K562 (cell line): Measurements from ENCODE around the gene PRSS8. TPM values are rescaled to one million over a fixed set of nuclear protein-coding genes. Genes with fewer than 3 reads are reported as not detected.

Experiments
- ATAC-seq: fragments of 200-7000 bp; cut with Tn5 transposase; 3 replicates; pipeline ENCODE4 v1.9.1; 2020; ENCODE audit warnings: moderate library complexity
- BruUV-seq: library from RNA; stranded (reverse); fragments of 400-500 nt; replicated peaks from 2 replicates; lab custom pipeline; 2021; lab: Mats Ljungman, UMichigan
- CTCF ChIA-PET: fragments of 300-600 bp; formaldehyde crosslinking; extraction: SDS; loops from one replicate; lab custom pipeline; 2021; ENCODE audit warnings: low intra/inter-chr PET ratio; lab: Yijun Ruan, JAX
- POLR2A ChIA-PET: fragments of 300-600, 350-650 bp; sonication (Branson Sonifier 250); formaldehyde crosslinking; extraction: SDS; loops from one replicate; lab custom pipeline; 2021; ENCODE audit warnings: antibody characterized with exemption, inconsistent platforms; lab: Yijun Ruan, JAX
- DNase-seq, 4 experiments: peaks; one replicate each; pipeline versions ENCODE4 v3.0.0 to v3.0.0-alpha.2; 2011 to 2018; ENCODE audit warnings: low spot score in 3 of 4, mixed read lengths in 3 of 4; ENCODE audit errors: extremely low read depth in 1 of 4
- FAIRE-seq: peaks from 2 replicates; lab custom pipeline; 2011; peaks lifted over from hg19 to GRCh38; lab: Jason Lieb, UNC
- H2AFZ ChIP-seq: 2 replicates; pipeline ENCODE4 v1.6.0; 2011; ENCODE audit warnings: low read depth, low read length, control low read depth, inconsistent platforms
- H3K27ac ChIP-seq: fragments of 200-600 bp; 3 replicates; pipeline ENCODE4 v1.8.0; 2011; ENCODE audit warnings: low read depth, mild to moderate bottlenecking, control low read depth, inconsistent platforms, low read length, moderate library complexity, mixed read lengths; ENCODE audit errors: extremely low read depth
- H3K27me3 ChIP-seq, 2 experiments: fragments of 300-600 bp in 1 of 2; 2 replicates in 1 of 2; 3 replicates in 1 of 2; pipeline versions ENCODE4 v1.6.0 to v1.8.0; 2011; ENCODE audit warnings: inconsistent platforms in 2 of 2, low read length in 2 of 2, mild to moderate bottlenecking in 1 of 2, mixed read lengths in 1 of 2, moderate library complexity in 1 of 2; ENCODE audit not compliant: control insufficient read depth in 2 of 2, insufficient read depth in 2 of 2
- H3K36me3 ChIP-seq: fragments of 300-600 bp; 3 replicates; pipeline ENCODE4 v1.8.0; 2011; ENCODE audit warnings: mild to moderate bottlenecking, low read length, inconsistent platforms; ENCODE audit not compliant: control insufficient read depth, insufficient read depth
- H3K4me1 ChIP-seq, 2 experiments: fragments of 200-600 bp in 1 of 2; replicated peaks in 1 of 2; 2 replicates in 1 of 2; 3 replicates in 1 of 2; pipeline versions ENCODE4 v1.5.1 to v1.8.0; 2011; ENCODE audit warnings: inconsistent platforms in 2 of 2, low read length in 2 of 2, mild to moderate bottlenecking in 1 of 2, mixed read lengths in 1 of 2, moderate library complexity in 1 of 2; ENCODE audit not compliant: control insufficient read depth in 2 of 2, insufficient read depth in 2 of 2
- H3K4me2 ChIP-seq: 2 replicates; pipeline ENCODE4 v1.6.1; 2011; ENCODE audit warnings: low read length, control low read depth, inconsistent platforms, mixed read lengths; ENCODE audit not compliant: insufficient read depth
- H3K4me3 ChIP-seq: fragments of 200-600 bp; sonication (generic), shearing (Covaris generic); 2 replicates; pipeline ENCODE4 v1.5.1; 2016; ENCODE audit warnings: control low read depth, inconsistent platforms
- H3K79me2 ChIP-seq: fragments of 200-600 bp; 3 replicates; pipeline ENCODE4 v1.8.0; 2011; ENCODE audit warnings: low read length, inconsistent platforms; ENCODE audit not compliant: control insufficient read depth, insufficient read depth
- H3K9ac ChIP-seq, 2 experiments: 2 replicates each; pipeline versions ENCODE4 v1.6.0 to v1.6.1; 2011; ENCODE audit warnings: low read depth in 2 of 2, low read length in 2 of 2, control low read depth in 1 of 2, inconsistent platforms in 1 of 2, mild to moderate bottlenecking in 1 of 2, mixed read lengths in 1 of 2; ENCODE audit not compliant: insufficient read depth in 1 of 2
- H3K9me1 ChIP-seq: one replicate; pipeline ENCODE4 v1.6.0; 2011; ENCODE audit warnings: inconsistent platforms, mild to moderate bottlenecking, low read length, moderate library complexity; ENCODE audit not compliant: control insufficient read depth, insufficient read depth
- H3K9me3 ChIP-seq: replicated peaks from 2 replicates; pipeline ENCODE4 v1.5.1; 2011; ENCODE audit warnings: low read depth, low read length, inconsistent platforms; ENCODE audit not compliant: control insufficient read depth, insufficient read depth
- H4K20me1 ChIP-seq: replicated peaks from 2 replicates; pipeline ENCODE4 v1.6.1; 2011; ENCODE audit warnings: low read length, inconsistent platforms, mixed read lengths; ENCODE audit not compliant: control insufficient read depth, insufficient read depth
- EGR1 ChIP-seq: fragments of 450-650 bp; conservative IDR thresholded peaks from 2 replicates; pipeline ENCODE4 v1.6.1; 2017; ENCODE audit warnings: mild to moderate bottlenecking
- RBFOX2 ChIP-seq: fragments of 200-400 bp; formaldehyde crosslinking; IDR thresholded peaks from 2 replicates; pipeline ENCODE4 v1.6.1; 2017; ENCODE audit warnings: low read depth, mild to moderate bottlenecking, low read length, moderate library complexity
- ZBTB8A ChIP-seq: fragments of 450-650 bp; IDR thresholded peaks from 2 replicates; pipeline ENCODE4 v1.6.1; 2018; ENCODE audit warnings: mild to moderate bottlenecking, moderate library complexity; ENCODE audit not compliant: partially characterized antibody
- ZNF174 ChIP-seq: fragments of 250-450 bp; sonication (Bioruptor Pico); IDR thresholded peaks from 2 replicates; pipeline ENCODE4 v1.4.0; 2020; ENCODE audit warnings: mild to moderate bottlenecking
- ZNF239 ChIP-seq: fragments of 250-450 bp; sonication (Bioruptor Pico); IDR thresholded peaks from 2 replicates; pipeline ENCODE4 v1.4.0; 2020; ENCODE audit warnings: mild to moderate bottlenecking
- ZNF75A ChIP-seq: fragments of 450-650 bp; formaldehyde crosslinking; IDR thresholded peaks from 2 replicates; pipeline ENCODE4 v1.4.0; 2020; ENCODE audit warnings: mild to moderate bottlenecking
- WGBS: fragments of 100-300 bp; shearing (Covaris generic); methylation state at CpG from one replicate; pipeline ENCODE4 v1.1.6; 2016; ENCODE audit warnings: low coverage, mixed read lengths; ENCODE audit not compliant: insufficient coverage; ENCODE audit errors: missing lambda C conversion rate; 5-methylcytosine and 5-hydroxymethylcytosine counted together
- in situ Hi-C: fragments of 300-500 bp; cut with MboI; formaldehyde crosslinking; loops from 4 replicates; pipeline ENCODE4 v1.15.0; 2018; ENCODE audit warnings: inconsistent platforms, mixed read lengths
- intact Hi-C: fragments of 100-400 bp; cut with micrococcal nuclease; formaldehyde crosslinking; loops from 2 replicates; pipeline ENCODE4 v1.14.2; 2022
- polyA plus RNA-seq, 8 experiments: library from polyadenylated mRNA; depleted of rRNA in 4 of 8; stranded (reverse) in 5 of 8; unstranded in 3 of 8; fragments of >200 nt; fragmentation: Nextera tagmentation in 2 of 8; fragmentation: Illumina TruSeq in 1 of 8; extraction: Ambion mirVana in 2 of 8; extraction: Trizol in 1 of 8; gene quantifications; 2 replicates each; pipeline versions ENCODE4 v1.2.1 to v1.2.3, GENCODE V29; 2011 to 2014; ENCODE audit warnings: inconsistent platforms in 1 of 8, missing spikeins in 1 of 8
- total RNA-seq, 7 experiments: library from RNA; depleted of rRNA in 6 of 7; stranded (reverse); fragments of >200 nt in 6 of 7; fragmentation: Illumina TruSeq in 2 of 7; extraction: Trizol in 2 of 7; gene quantifications; 2 replicates each; pipeline versions ENCODE4 v1.2.1 to v1.2.3, GENCODE V29; 2011 to 2021; ENCODE audit warnings: low replicate concordance in 1 of 7
- TF ChIP-seq, protein P1 (sequence below): sonication (generic); formaldehyde crosslinking; IDR thresholded peaks from 2 replicates; pipeline ENCODE4 v1.8.0; 2022; ENCODE audit warnings: missing genetic modification reagents, mild to moderate bottlenecking, borderline replicate concordance
- TF ChIP-seq, protein P2 (sequence below): IDR thresholded peaks from 2 replicates; pipeline ENCODE4 v1.6.1; 2011; ENCODE audit not compliant: insufficient read length; ENCODE audit errors: extremely low read depth
- TF ChIP-seq, protein P3 (sequence below): fragments of 450-650 bp; IDR thresholded peaks from 2 replicates; pipeline ENCODE4 v1.6.1; 2016; ENCODE audit warnings: low read depth, mild to moderate bottlenecking, moderate library complexity
- TF ChIP-seq, protein P4 (sequence below): IDR thresholded peaks from 2 replicates; pipeline ENCODE4 v1.6.1; 2012; ENCODE audit warnings: low read depth, low read length, improper control_type of control experiment, borderline replicate concordance

Gene PRSS8
- total and polyA plus RNA-seq, 9 of the 15 experiments (the other 6 are each of a cell fraction or from before 2014, with no cell fraction given): 0.25 to 3.9 (median 1.3) TPM; not detected in 1

DNA sequence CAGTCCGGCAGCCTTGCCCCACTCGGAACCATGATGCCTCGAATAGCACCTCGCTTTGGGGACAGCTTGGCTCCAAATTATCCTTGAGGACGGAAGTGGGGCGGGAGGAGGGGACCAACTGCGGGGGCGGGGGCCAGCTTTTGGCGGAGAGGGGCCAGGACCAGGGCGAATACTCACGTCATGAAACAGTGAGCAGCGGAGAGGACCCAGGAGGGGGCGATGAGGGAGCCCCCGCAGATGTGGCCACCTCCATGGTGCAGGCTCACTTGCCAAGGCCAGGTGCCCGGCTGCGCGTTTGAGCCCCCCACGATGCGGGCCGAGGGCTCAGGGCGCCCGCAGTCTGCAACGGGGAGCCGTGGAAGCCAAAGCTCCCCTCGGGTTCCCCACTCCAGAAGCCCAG lies 13.4 kb upstream of the PRSS8 start:
- no TSS peak for BruUV-seq
- H3K4me1 ChIP-seq: peaks cover 0 to 25% of the 10 kb centered on the region in 2 experiments; a peak in 3 of 5 replicates
- intact Hi-C loops: loop anchor here (10.0 kb wide), 1 partner anchor 164 kb away; the partner anchor contains the start of gene HSD3B7
- CTCF ChIA-PET: no interaction called here
- TF ChIP-seq ZNF75A (CRISPR knock-in tag) (no peak), EGR1 (peak; percentile 31; the same call in 1 of the 2 replicates)
- TF ChIP-seq, all 486 proteins: peak for 1
- no peak overlapping the region for H3K27ac ChIP-seq
- no peak overlapping the region for H3K4me2 ChIP-seq
- H3K9me1 ChIP-seq: no peaks in the 10 kb centered on the region
- no peak overlapping the region for H3K4me3 ChIP-seq
- H3K27me3 ChIP-seq: peaks cover 15 to 21% of the 10 kb centered on the region in 2 experiments; a peak in 4 of 5 replicates
- no peak overlapping the region for H2AFZ ChIP-seq
- in situ Hi-C loops: no loop called here
- H4K20me1 ChIP-seq: no peaks in the 10 kb centered on the region; the same call in 1 of the 2 replicates
- no peaks in the 10 kb centered on the region for H3K79me2 ChIP-seq
- no peaks in the 10 kb centered on the region for H3K9me3 ChIP-seq
- WGBS: 75% methylated on average over 22 of the region's 25 CpGs
- peak overlapping the region in 1 of 2 experiments; percentile 87; a peak in 1 of 4 replicates for H3K9ac ChIP-seq
- FAIRE-seq: no peak
- ATAC-seq: no peak
- H3K36me3 ChIP-seq: no peaks in the 10 kb centered on the region
- POLR2A ChIA-PET: interaction anchor here (0.6 to 2.3 kb wide), 4 partner anchors 10 to 82 kb away, joined by 3 to 9 read pairs (median 4); partner anchors contain the start of gene FUS
- peak in 1 of 4 experiments; percentile 8 for DNase-seq

DNA sequence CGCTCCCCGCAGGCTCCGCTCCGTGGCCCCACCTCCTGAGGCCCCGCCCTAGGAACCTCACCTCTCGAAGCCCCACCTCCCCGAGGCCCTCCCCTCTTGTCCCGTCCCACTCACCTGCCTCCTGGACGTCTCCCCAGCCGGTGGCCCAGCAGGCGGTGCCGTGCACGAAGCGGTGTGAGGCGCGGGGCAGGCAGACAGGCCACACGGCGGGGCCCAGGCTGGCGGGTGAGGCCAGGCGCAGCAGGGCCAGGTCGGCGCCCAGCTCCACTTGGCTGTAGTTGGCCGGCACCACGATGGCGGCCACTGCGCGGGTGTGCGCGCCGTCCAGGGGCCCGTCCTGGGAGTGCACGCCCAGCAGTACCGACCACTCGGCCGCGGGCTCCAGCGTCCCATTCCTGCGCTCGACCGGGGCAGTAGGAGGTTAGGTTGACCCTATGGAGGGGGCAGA lies 12.8 kb upstream of the PRSS8 start:
- ATAC-seq (peak; percentile 96), DNase-seq (peak; percentile 76 to 93 (median 86)), FAIRE-seq (peak; percentile 52)
- Histone ChIP-seq H4K20me1 (no peaks in the 10 kb centered on the region; the same call in 1 of the 2 replicates), H3K4me3 (peak overlapping the region; percentile 22), H3K27me3 (peaks cover 15 to 21% of the 10 kb centered on the region in 2 experiments; a peak in 4 of 5 replicates), H2AFZ (peak overlapping the region; percentile 91), H3K36me3 (no peaks in the 10 kb centered on the region), H3K4me1 (peaks cover 0 to 27% of the 10 kb centered on the region in 2 experiments; a peak in 3 of 5 replicates), H3K9ac (peak overlapping the region in 1 of 2 experiments; percentile 87; a peak in 3 of 4 replicates), H3K79me2 (no peaks in the 10 kb centered on the region), H3K27ac (no peak overlapping the region), H3K9me1 (no peaks in the 10 kb centered on the region), H3K4me2 (peak overlapping the region; percentile 67), H3K9me3 (no peaks in the 10 kb centered on the region)
- no TSS peak for BruUV-seq
- in situ Hi-C loops (no loop called here), intact Hi-C loops (loop anchor here (10.0 kb wide), 1 partner anchor 164 kb away; the partner anchor contains the start of gene HSD3B7)
- CTCF ChIA-PET: no interaction called here
- POLR2A ChIA-PET: interaction anchor here (0.6 to 1.1 kb wide), 3 partner anchors 32 to 81 kb away, joined by 3 to 4 read pairs (median 3); partner anchors contain the start of gene FUS
- 10% methylated on average over 32 of the region's 40 CpGs for WGBS
- TF ChIP-seq RBFOX2: peak; percentile 38; the same call in 1 of the 2 replicates
- TF ChIP-seq, protein P1, sequence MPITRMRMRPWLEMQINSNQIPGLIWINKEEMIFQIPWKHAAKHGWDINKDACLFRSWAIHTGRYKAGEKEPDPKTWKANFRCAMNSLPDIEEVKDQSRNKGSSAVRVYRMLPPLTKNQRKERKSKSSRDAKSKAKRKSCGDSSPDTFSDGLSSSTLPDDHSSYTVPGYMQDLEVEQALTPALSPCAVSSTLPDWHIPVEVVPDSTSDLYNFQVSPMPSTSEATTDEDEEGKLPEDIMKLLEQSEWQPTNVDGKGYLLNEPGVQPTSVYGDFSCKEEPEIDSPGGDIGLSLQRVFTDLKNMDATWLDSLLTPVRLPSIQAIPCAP (CRISPR knock-in tag): no peak
- TF ChIP-seq ZNF239 (CRISPR knock-in tag): no peak
- no peak for TF ChIP-seq ZNF174 (CRISPR knock-in tag)
- TF ChIP-seq, protein P2, sequence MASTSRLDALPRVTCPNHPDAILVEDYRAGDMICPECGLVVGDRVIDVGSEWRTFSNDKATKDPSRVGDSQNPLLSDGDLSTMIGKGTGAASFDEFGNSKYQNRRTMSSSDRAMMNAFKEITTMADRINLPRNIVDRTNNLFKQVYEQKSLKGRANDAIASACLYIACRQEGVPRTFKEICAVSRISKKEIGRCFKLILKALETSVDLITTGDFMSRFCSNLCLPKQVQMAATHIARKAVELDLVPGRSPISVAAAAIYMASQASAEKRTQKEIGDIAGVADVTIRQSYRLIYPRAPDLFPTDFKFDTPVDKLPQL: no peak
- TF ChIP-seq ZBTB8A: no peak
- TF ChIP-seq, protein P3, sequence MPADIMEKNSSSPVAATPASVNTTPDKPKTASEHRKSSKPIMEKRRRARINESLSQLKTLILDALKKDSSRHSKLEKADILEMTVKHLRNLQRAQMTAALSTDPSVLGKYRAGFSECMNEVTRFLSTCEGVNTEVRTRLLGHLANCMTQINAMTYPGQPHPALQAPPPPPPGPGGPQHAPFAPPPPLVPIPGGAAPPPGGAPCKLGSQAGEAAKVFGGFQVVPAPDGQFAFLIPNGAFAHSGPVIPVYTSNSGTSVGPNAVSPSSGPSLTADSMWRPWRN: no peak
- TF ChIP-seq, protein P4, sequence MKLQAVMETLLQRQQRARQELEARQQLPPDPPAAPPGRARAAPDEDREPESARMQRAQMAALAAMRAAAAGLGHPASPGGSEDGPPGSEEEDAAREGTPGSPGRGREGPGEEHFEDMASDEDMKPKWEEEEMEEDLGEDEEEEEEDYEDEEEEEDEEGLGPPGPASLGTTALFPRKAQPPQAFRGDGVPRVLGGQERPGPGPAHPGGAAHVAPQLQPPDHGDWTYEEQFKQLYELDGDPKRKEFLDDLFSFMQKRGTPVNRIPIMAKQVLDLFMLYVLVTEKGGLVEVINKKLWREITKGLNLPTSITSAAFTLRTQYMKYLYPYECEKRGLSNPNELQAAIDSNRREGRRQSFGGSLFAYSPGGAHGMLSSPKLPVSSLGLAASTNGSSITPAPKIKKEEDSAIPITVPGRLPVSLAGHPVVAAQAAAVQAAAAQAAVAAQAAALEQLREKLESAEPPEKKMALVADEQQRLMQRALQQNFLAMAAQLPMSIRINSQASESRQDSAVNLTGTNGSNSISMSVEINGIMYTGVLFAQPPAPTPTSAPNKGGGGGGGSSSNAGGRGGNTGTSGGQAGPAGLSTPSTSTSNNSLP: no peak
